Upper lobe of right lung (tissue), 1 donor: Measurements from ENCODE around the gene AMBP. TPM values are rescaled to one million over a fixed set of nuclear protein-coding genes. Genes with fewer than 3 reads are reported as not detected.

ENCODE experiments used
- ATAC-seq: fragments of 200-7000 bp; cut with Tn5 transposase; one replicate; pipeline ENCODE4 v1.9.1; 2020; ENCODE audit warnings: mild to moderate bottlenecking, moderate library complexity
- DNase-seq: peaks from one replicate; pipeline ENCODE4 v3.0.0-alpha.2; 2020
- H3K27ac ChIP-seq: fragments of 200-600 bp; one replicate; pipeline ENCODE4 v1.8.0; 2022
- H3K27me3 ChIP-seq: fragments of 200-600 bp; one replicate; pipeline ENCODE4 v1.8.0; 2022; ENCODE audit warnings: mild to moderate bottlenecking
- H3K36me3 ChIP-seq: fragments of 200-600 bp; one replicate; pipeline ENCODE4 v1.8.0; 2022
- H3K4me1 ChIP-seq: fragments of 200-600 bp; one replicate; pipeline ENCODE4 v1.8.0; 2022
- H3K4me3 ChIP-seq: fragments of 200-600 bp; one replicate; pipeline ENCODE4 v1.8.0; 2022; ENCODE audit warnings: mild to moderate bottlenecking
- H3K9me3 ChIP-seq: fragments of 200-600 bp; one replicate; pipeline ENCODE4 v1.8.0; 2022
- intact Hi-C: fragments of 100-400 bp; cut with DNase I; formaldehyde crosslinking; loops from one replicate; pipeline ENCODE4 v1.11.0; 2022
- total RNA-seq: library from RNA; stranded (reverse); fragmentation: NEBNext Ultra II Directional; extraction: Animal tissue kit (Norgen Biotek cat#: 25700); gene quantifications from one replicate; pipeline ENCODE4 v1.2.1, GENCODE V29; 2021
- TF ChIP-seq, protein P1 (sequence below): fragments of 200-600 bp; IDR thresholded peaks from one replicate; pipeline ENCODE4 v1.8.0; 2022; ENCODE audit warnings: antibody characterized with exemption
- donor health status: DM: no; HTN: yes; CAD: no; lungs with severe emphysema.

AMBP gene
- total RNA-seq, 1 donor from 2014 or later, result 0.67 TPM

DNA sequence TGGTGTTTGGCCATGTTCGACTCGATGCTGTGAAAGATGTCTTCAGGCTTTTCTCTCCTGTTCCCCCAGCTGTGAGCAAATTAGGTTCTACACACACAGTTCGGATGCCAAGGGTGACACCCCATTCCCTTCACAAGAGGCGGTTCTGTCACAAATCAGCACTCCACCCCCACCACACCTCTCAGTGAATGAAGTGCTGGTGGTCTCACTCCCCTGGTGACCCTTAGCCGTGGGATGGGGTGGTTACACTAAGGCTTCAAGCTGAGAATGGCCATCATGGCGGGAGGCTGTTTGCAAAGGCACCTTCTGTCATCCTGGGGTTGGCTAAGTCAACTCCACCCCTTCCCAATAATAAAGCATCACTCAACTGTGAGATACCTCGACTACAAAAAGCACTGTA lies 26.4 kb downstream of the AMBP start:
- Histone ChIP-seq H3K27ac (no peak overlapping the region), H3K4me1 (no peaks in the 10 kb centered on the region), H3K27me3 (no peaks in the 10 kb centered on the region), H3K36me3 (peaks cover 31% of the 10 kb centered on the region), H3K4me3 (no peak overlapping the region), H3K9me3 (no peaks in the 10 kb centered on the region)
- DNase-seq (no peak), ATAC-seq (no peak)
- TF ChIP-seq, protein P1, sequence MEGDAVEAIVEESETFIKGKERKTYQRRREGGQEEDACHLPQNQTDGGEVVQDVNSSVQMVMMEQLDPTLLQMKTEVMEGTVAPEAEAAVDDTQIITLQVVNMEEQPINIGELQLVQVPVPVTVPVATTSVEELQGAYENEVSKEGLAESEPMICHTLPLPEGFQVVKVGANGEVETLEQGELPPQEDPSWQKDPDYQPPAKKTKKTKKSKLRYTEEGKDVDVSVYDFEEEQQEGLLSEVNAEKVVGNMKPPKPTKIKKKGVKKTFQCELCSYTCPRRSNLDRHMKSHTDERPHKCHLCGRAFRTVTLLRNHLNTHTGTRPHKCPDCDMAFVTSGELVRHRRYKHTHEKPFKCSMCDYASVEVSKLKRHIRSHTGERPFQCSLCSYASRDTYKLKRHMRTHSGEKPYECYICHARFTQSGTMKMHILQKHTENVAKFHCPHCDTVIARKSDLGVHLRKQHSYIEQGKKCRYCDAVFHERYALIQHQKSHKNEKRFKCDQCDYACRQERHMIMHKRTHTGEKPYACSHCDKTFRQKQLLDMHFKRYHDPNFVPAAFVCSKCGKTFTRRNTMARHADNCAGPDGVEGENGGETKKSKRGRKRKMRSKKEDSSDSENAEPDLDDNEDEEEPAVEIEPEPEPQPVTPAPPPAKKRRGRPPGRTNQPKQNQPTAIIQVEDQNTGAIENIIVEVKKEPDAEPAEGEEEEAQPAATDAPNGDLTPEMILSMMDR, result no peak
- intact Hi-C loops, result no loop called here

DNA sequence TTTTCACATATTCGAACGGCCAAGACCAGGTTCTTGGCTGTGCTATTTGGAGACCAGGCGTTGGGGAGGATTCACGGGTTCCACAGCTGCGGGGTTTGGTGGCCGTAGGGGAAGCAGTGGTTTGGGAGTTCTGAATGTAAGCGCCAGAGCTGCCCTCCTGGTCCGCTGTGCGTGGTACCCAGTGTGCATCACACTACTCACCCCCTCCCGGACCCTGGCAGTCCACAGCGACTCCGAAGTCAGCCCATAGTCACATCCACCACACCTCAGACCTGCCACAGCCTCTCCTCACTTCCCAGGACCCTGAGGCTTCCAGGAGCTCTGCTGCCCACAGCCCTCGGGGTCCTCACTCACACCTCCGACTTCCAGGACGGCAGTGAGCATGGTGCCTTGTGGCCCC lies 26.8 kb downstream of the AMBP start:
- no peak for ATAC-seq
- H3K4me1 ChIP-seq, result no peaks in the 10 kb centered on the region
- no peaks in the 10 kb centered on the region for H3K27me3 ChIP-seq
- H3K4me3 ChIP-seq, result no peak overlapping the region
- intact Hi-C loops, result no loop called here
- TF ChIP-seq, protein P1, result no peak
- no peak overlapping the region for H3K27ac ChIP-seq
- no peaks in the 10 kb centered on the region for H3K9me3 ChIP-seq
- peak; percentile 44 for DNase-seq
- peaks cover 31% of the 10 kb centered on the region for H3K36me3 ChIP-seq

DNA sequence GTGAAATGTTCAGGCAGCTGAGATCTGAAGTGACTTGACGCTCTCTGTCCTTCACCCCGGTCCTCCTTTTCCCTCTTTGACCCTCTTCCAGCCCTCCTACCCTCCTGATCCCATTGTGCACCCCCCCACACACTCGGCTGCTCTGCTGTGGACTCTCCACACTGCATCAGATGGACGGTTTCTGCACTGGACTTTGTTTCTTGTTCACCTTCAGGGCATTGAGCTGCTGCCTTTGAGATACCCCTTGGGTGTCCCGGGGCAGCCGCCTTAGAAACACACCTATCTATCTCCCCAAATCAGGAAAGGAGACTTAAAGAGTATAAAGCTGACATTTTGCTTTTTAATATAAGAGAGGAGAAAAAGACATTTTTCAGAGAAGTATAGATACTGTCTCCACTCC lies 27.5 kb downstream of the AMBP start:
- H3K4me3 ChIP-seq, result no peak overlapping the region
- no peaks in the 10 kb centered on the region for H3K4me1 ChIP-seq
- H3K27me3 ChIP-seq, result no peaks in the 10 kb centered on the region
- no peaks in the 10 kb centered on the region for H3K9me3 ChIP-seq
- no peak overlapping the region for H3K27ac ChIP-seq
- DNase-seq, result peak; percentile 25
- TF ChIP-seq, protein P1, result no peak
- intact Hi-C loops, result no loop called here
- no peak for ATAC-seq
- H3K36me3 ChIP-seq, result peaks cover 31% of the 10 kb centered on the region

DNA sequence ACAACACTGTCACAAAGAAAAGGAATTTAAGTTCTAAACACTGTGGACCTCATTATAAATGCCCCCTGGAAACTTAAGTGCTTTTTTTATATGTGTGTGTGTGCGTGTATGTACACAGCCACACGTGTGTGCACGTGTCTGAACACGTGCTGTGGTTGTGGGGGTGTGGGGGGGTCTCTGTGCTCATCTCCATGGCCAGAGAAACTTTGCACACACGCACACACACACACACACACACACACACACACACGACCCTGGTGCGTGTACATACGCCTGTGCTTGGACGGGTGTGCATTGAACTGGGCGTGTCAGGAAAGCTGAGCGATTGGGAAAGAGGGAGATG lies 27.9 kb downstream of the AMBP start:
- H3K27ac ChIP-seq, result no peak overlapping the region
- H3K4me1 ChIP-seq, result no peaks in the 10 kb centered on the region
- ATAC-seq (no peak), DNase-seq (no peak)
- no peak overlapping the region for H3K4me3 ChIP-seq
- no peaks in the 10 kb centered on the region for H3K27me3 ChIP-seq
- intact Hi-C loops, result no loop called here
- peaks cover 31% of the 10 kb centered on the region for H3K36me3 ChIP-seq
- H3K9me3 ChIP-seq, result no peaks in the 10 kb centered on the region
- TF ChIP-seq, protein P1, result no peak

DNA sequence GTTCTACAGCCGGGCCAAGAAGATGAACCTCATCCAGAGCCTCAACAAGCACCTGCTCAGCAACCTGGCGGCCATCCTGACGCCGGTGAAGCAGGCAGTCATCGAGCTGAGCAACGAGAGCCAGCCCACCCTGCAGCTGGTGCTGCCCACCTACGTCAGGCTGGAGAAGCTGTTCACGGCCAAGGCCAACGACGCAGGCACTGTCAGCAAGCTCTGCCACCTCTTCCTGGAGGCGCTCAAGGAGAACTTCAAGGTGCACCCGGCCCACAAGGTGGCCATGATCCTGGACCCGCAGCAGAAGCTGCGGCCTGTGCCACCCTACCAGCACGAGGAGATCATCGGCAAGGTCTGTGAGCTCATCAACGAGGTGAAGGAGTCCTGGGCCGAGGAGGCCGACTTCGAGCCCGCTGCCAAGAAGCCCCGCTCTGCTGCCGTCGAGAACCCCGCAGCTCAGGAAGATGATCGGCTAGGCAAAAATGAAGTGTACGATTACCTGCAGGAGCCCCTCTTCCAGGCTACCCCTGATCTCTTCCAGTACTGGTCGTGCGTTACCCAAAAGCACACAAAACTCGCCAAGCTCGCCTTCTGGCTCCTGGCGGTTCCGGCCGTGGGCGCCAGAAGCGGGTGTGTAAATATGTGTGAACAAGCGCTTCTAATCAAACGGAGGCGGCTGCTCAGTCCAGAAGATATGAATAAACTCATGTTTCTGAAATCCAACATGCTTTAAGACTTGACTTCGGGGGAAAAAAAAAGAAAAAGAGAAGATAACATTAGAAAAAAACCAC lies 28.5 kb downstream of the AMBP start:
- Histone ChIP-seq H3K4me3 (no peak overlapping the region), H3K4me1 (no peaks in the 10 kb centered on the region), H3K27me3 (no peaks in the 10 kb centered on the region), H3K9me3 (no peaks in the 10 kb centered on the region), H3K36me3 (peaks cover 31% of the 10 kb centered on the region), H3K27ac (no peak overlapping the region)
- TF ChIP-seq, protein P1, result no peak
- ATAC-seq (no peak), DNase-seq (no peak)
- intact Hi-C loops, result no loop called here
